NCI-H1417 (cell line): Measurements from ENCODE around the gene ESR2.
"Not testable (repeated sequence)": the region's sequence is repeated elsewhere in the genome, so short reads cannot be mapped to it uniquely, and the experiment has no call there.

ENCODE experiments used
- DNase-seq, 3 experiments: peaks; one replicate each; lab custom pipeline; 2025; lab: John Stamatoyannopoulos, UW

ESR2 gene

DNA sequence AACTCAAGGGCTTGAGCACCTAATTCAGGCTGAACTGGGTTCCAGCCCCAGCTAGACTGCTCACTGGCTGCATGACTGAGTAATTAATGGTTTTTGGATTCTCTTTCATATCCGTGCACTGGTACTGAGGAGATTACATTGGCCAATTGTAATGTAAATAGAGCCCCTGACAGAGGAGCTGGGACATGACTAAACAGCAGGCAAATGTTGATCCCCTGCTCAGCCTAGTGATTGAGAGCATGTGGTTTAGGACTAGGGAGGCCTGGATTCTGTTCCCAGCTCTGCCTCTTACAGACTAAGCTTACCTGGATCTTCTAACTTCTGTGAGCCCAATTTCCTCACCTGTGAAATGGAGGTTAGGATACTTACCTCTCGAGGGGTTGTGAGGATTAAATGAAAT lies 204.3 kb downstream of the ESR2 start:
- peak in 1 of 3 experiments; percentile 3 for DNase-seq

DNA sequence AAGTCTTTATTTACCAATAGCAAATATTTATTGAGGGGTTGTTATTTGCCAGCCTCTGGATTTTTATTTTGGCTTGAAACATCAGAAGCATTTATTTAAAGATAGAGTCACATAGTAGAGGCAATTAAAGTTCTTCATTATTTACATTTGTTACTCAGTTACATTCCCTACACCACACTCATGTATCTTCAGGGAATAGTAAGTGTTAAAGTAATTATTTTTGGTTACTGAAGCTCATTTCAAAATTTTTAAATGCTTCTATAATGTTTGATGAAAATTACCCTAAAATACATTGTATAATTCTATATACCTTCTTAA lies 205.6 kb downstream of the ESR2 start:
- DNase-seq = no peak

DNA sequence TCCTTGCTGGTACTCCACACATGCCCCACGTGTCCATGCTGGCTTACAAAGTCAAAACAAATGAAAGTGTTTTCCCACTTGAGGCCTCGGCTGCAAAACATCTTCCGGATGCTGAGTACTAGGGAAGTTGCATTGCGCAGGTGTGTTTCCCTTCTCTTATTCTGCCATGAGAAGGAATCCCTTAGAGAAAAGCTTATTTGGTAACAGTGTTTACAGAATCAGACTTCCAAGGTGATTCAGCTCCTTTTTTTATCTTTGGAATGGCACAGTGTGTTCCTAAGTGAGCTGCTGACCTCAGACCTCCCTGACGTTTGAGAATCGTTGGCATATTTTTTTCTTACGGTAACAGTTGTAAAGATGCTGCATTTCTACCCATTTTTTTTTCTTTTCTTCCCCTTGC lies 211.3 kb downstream of the ESR2 start:
- no peak for DNase-seq

DNA sequence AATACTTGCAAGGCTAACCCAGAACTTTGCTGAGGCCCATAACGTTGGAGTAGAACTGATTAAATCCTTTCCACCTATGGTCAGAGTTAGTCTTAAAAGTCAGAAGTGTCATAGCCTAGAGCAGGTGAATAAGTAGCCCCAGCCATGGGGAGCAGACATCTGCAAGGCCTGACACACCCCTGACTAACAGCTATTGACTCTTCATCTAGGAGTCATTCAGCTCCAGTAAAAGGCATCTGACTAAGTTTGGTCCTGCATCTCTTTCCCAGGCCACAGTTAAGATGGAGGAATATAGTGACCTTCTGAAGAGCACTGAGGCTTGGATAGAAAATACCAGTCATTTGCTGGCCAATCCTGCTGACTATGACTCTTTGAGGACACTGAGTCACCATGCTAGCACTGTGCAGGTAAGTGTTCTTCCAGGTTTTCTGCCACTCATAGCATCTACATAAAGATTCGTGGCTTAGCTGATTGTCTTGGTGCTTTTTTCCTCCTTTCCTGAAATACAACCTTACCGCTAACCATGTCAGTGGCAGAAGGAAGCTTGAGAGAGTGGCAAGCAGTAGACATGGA lies 212.9 kb downstream of the ESR2 start:
- DNase-seq = no peak

DNA sequence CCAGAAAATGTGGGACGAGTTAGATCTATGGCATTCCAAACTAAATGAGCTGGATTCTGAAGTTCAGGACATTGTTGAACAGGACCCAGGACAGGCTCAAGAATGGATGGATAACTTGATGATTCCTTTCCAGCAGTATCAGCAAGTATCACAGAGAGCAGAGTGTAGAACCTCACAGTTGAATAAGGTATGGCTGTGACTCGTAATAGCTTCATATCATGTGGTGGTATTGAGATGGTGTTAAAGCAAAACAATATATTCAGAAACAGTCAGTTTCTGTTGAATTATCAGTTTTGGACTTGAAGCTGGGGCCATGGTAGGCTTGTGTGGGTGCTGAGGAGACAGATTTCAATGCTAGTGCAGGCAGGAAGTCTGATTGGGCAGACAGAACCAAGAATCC lies 213.7 kb downstream of the ESR2 start:
- no peak for DNase-seq

DNA sequence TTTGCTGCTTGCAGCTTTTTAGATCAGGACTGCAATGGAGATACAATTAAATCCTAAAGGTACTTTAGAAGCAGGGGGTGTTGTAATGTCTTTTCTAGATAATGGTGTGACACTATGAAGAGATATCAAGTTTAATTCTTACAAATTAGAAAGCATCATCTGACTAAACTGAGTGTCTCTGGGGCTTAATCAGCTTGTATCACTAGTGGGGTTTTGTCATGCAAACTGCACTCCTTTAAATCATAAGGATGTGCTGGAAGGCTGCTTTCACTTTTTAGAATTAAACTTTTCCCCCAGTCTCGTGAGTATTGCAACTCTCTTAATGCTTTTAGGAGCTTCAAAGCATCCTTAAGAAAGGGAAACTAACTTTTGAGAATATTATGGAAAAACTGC lies 218.6 kb downstream of the ESR2 start:
- DNase-seq = no peak

DNA sequence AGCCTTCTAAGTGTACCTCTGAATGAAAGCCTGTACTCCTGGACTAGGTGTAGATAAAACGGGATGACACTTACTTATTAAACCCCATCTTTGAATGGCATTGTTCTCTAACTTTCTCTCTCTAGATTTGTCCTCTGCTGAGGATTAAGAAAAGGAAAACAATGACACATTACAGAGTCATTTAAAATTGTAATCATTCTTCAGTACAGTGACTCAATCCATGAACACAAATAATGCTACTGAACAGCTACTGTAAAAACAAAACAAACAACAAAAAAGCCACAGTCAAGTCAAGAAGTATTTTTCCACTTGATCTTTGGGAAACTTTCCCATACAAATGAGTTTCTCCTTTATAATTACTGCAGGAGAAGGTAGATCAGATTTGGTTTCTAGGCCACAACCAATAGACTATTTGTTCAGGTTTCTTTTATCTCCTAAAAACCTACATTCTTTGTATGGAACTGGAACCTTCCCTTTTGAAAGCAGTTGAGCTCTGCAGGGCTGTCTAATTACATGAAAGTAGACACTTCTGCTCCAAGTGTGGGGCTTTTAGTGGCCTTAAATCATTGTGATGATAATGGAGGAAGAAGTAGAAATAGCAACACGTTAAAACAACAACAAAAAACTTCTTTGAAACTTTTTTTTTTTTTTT lies 219.1 kb downstream of the ESR2 start:
- DNase-seq = no peak

DNA sequence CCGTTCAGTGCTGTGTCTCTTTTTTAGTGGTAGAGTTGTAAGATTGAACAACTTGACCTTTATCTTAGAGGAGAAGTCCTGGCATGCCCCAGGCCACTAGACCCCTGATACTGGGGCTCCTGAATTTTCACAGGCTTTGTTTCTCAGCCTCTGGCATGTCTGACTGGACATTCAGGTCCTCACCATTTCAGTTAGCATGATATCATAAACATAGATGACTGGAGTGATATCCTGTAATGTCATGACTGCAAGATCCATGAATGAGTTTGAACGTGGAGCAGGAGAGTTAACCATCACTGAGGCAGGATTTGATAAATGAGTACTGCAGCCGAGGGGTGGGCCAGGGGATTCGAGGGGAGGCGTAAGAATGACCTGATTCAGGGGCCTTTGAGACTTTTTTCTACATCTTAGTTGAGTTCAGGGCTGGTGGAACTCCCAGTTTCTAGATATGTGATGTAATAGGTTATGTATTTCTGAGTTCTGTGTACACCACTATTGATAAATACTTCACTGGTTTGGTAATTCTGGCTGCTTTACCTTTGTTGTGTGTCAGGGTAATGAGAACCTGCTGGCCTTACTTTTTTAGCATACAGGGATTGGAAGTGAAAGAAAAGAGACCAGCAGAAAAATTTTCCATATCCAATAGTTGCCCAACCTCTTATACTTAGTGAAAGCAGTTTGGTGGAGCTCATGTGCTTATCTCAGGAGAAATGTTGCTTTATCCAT lies 224.4 kb downstream of the ESR2 start:
- DNase-seq = no peak

DNA sequence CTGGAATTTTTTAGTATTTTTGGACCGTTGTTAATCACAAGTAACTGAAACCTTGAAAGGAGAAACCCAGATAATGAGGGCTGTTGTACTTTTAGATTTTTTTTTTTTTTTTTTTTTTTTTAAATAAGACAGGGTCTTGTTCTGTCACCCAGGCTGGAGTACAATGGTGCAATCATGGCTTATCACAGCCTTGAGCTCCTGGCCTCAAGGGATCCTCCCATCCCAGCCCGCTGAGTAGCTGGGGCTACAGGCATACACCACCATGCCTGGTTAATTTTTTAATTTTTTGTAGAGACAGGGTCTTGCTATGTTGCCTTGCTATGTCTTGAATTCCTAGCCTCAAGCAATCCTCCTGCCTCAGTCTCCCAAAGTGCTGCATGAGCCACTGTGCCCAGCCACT lies 229.7 kb downstream of the ESR2 start:
- no peak for DNase-seq

DNA sequence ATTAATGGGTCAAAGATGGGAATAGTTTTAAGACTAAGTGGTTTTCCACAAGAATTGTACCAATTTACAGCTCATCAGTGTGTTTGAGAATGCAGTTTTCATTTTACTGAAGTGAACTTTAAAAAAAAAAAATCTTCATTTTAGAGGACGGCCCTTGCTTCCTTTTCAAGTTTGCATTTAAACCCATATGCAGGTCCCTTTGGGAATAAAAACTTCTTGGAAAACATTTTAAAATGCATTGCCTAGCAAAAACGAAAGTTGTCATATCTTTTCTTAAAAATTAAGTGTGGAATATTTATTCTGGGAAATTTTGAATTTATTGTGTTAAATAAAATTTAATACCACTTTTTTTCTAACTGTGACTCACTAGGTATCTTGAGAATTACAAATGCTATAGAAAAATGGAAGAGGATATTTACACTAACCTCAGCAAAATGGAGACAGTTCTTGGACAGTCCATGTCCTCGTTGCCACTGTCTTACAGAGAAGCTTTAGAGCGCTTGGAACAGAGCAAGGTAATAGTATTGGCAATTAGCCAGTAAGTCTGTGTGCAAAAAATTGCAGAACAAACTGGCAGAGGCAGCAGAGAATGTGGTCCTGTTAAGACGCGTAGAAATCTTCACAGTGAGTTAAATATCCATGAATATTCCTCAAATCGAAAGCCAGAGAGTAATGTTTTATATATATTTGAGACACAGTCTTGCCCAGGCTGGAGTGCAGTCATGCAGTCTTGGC lies 231.6 kb downstream of the ESR2 start:
- DNase-seq = no peak

DNA sequence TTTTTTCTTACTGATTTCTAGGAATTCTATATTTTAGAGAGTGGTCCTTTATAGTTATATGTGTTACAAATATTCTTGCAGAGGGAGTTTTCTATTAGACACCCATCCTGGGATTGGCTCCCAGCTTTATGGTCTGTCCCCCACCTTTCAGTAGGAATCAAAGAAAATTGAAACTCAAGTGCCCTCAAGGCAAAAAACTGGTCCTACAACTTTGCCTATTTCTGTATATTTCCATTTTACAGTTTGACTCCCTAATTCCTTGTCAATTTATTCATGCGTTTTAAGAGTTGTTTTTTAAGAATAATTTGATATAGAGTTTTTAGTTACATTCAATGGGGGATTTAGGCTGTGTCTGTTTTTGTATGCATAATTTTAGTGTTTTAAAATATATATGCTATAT lies 232.5 kb downstream of the ESR2 start:
- DNase-seq = no peak

DNA sequence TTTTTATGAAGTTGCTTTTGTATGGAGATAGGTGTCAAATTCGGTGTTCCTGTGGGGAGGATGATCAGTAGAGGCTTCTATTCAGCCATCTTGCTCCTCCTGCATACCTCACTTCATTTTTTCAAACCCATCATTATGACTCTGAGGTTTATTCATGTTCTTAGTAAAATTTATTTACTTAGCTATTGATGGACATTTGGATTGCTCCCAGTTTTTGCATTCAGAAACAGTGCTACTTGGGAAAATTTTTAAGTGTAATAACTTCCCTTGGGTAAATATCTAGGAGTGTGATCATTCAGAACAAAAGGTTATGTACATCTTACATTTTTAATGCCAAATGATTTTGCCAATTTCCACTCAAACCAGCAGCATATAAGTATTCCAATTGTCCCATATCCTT lies 233.1 kb downstream of the ESR2 start:
- DNase-seq = no peak

DNA sequence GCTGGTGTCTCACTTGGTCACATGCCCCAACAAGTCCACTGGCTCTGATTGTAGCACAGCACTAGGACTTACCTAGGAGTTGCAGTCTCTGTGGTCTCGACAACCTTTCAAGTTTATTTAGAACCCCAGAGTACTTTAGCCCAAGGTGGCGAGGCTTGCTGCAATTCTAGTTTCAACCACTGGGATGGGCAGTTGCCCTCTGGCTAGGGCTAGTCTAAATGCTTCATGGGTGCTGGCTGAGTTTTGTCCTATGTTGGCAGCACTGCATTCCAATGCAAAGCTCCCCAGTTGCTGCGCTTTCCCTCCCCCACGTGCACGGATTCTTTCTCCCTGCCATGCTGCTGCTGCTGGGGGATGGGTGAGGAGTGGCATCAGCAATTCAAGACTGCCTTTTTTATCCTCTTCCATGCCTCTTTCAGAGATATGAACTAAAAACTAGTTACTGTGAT lies 233.5 kb downstream of the ESR2 start:
- DNase-seq = no peak

DNA sequence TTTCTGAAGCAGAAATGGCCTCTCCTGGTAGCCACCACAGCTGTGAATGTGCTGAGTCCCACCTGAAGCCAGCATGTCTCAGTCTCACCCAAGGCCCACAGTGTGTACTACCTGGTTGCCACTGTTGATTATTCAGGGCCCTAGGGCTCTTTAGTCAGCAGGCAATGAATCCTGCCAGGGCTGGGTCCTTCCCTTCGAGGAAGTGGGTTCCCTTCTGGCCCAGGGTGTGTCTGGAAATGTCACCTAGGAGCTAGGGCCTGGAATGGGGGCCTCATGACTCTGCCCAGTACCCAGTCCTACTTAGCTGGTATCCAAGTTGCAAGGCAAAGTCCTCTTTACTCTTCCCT lies 234.0 kb downstream of the ESR2 start:
- DNase-seq = no peak

DNA sequence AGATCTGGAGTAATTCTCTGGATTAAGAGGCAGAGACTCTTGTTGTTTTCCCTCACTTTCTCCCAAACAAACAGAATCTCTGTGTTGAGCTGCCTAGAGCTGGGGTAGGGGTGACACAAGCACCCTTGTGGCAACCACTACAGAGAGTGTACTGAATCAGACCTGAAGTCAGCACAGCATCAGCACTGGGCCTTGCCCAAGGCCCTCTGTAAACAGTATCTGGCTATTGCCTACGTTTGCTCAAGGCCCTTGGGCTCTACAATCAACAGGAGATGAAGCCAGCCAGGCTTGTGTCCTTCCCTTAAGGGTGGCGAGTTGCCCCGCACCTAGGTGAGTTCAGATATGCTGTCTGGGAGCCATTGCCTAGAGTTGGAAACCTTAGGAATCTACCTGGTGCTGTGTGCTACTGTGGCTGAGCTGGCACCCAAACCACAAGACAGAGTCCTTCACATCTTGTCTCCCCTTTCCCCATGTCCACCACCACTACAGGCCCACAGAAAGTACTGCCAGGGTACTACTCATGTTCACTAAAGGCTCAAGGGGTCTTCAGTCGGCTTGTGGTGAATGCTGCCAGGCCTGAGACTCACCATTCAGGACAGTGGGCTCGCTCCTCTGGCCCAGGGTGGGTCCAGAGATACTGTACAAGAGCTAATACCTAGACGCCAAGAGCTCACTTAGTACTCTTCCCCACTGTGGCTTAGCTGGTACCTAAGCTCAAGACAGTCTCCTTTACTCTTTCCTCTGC lies 234.5 kb downstream of the ESR2 start:
- no peak for DNase-seq

DNA sequence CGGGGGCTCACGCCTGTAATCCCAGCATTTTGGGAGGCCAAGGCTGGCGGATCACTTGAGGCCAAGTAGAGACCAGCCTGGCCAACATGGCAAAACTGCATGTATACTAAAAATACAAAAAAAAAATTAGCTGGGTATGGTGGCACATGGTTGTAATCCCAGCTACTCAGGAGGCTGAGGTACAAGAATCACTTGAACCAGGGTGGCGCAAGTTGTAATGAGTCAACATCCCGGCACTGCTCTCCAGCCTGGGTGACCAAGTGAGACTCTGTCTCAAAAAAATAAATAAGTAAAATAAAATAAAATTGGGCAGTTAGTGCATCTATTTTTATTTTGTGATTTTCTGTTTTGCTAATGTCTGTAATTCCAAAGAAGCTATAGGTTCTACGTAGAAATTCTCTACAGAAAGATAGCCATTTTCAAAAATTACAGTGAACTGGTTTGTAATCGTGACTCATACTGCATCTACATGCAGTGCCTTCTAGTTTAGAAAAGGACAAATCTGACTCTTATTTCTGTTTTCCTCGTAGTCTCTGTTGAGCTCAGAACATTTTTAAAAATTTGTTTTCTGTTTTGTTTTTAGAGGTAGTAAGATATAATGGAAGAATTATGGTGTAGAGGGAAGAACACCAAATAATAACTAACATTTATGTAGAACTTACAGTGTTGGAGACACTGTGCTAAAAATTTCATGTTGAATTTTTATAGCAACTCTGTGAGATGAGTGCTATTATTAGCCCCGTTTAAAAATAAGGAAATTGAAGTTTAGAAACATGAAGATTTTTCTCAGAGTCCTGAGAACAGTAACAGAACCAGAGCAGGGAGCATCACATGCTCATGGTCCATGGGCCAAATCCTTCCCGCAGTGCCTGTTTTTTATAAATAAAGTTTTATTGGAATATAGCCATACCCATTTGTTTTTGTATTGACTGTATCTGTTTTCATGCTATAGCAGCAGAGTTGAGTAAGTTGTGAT lies 240.2 kb downstream of the ESR2 start:
- no peak for DNase-seq

DNA sequence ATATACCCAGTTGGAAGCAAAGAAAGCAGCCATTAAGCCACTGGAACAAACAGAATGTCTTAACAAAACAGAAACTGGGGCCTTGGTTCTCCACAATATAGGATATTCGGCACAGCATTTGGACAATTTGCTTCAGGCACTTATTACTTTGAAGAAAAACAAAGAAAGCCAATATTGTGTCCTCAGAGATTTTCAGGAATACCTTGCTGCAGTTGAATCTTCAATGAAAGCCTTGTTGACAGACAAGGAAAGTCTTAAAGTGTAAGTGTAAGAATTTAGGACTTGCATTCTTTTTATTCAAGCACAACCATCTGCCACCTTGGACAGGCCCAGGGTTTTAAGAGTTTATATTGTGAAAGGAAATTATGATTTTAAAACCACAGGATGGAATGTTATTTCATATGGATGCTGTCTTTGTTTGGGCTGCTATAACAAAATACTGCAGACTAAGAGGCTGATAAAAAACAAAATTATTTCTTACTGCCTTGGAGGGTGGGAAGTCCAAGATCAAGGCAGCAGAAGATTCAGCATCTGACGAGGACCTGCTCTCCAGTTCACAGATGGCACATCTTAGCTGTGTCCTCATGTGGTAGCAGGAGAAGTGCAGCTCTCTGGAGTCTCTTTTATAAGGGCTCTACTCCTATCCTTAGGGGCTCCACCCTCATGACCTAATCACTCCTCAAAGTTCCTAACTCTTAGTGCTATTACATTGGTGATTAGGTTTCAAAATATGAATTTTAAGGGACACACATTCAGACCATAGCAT lies 244.4 kb downstream of the ESR2 start:
- no peak for DNase-seq

DNA sequence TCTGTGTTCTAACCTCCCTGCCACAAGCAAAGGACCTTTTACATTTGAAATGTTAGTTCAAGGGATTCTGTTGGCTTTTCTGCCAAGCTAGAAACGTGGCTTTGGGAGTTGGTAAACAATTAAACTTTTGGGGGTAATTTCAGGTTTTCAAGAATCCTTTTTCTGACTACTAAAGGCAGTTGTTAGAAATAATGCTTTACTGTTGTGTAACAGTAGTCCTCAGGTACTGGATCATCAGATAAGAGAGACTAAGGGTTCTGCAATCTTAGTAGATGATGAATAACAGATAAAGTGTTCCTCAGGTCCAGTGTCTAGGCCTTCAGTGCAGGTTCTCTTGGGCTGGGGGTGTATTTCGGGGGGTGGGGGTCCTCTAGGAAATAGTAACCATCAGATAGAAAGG lies 249.1 kb downstream of the ESR2 start:
- DNase-seq = no peak

DNA sequence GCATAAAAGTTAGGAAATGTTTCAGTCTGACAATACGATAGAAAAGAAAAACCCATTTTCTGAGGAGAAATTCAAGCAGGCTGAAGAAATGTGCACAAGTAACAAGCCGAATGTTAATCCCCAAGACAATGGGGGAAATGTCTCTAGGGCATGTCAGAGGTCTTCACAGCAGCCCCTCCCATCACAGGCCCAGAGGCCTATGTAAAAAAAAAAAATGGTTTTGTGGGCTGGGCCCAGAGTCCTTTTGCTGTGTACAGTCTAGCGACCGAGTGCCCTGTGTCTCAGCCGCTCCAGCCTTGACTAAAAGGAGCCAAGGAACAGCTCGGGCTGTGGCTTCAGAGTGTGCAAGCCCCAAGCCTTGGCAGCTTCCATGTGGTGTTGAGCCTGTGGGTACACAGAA lies 250.9 kb downstream of the ESR2 start:
- DNase-seq = not testable (repeated sequence)

DNA sequence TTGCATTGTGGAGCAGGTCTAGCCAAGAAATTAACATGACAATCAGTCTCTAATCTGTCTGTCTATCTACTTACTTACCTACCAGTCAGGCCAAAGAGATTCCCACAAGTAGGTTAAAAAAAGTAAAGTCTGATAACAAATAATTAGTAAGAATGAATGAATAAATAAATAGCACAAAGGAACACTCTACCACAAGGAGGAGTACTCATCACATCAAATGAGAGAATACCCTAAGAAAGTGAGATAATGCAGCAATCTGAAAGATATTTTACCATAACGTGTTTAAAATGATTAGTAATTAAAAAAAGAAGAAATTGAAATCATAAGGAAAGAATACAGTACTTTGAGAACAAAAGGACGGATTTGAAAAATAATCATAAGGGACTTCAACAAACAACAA lies 254.1 kb downstream of the ESR2 start:
- DNase-seq = no peak
